Endothelial cell of umbilical vein (primary cell): ENCODE data around the gene COL5A1. TPM values are rescaled to one million over a fixed set of nuclear protein-coding genes. Genes with fewer than 3 reads are reported as not detected.

ENCODE experiments used
- BruUV-seq: library from RNA; stranded (reverse); fragments of 400-500 nt; replicated peaks from 2 replicates; lab custom pipeline; 2021; lab: Mats Ljungman, UMichigan
- CTCF ChIA-PET: fragments of 300-600, 350-600 bp; sonication (Branson Sonifier 250); formaldehyde crosslinking; loops from one replicate; lab custom pipeline; 2021; ENCODE audit warnings: antibody characterized with exemption, inconsistent platforms; lab: Charles Lee
- POLR2A ChIA-PET: fragments of 300-600, 350-600 bp; sonication (Branson Sonifier 250); formaldehyde crosslinking; loops from one replicate; lab custom pipeline; 2021; ENCODE audit warnings: antibody characterized with exemption, inconsistent platforms; lab: Charles Lee
- DNase-seq: peaks from one replicate; pipeline ENCODE4 v3.0.0-alpha.2; 2011; ENCODE audit warnings: low read depth, low spot score
- FAIRE-seq: peaks from 2 replicates; lab custom pipeline; 2011; peaks lifted over from hg19 to GRCh38; lab: Jason Lieb, UNC
- H2AFZ ChIP-seq: 2 replicates; pipeline ENCODE4 v1.6.0; 2012; ENCODE audit warnings: low read depth, low read length, control low read depth, inconsistent platforms
- H3K27ac ChIP-seq: 2 replicates; pipeline ENCODE4 v1.5.1; 2011; ENCODE audit warnings: low read depth, mild to moderate bottlenecking, control low read depth, low read length, moderate library complexity; ENCODE audit not compliant: insufficient read depth
- H3K27me3 ChIP-seq, 2 experiments: 2 replicates each; pipeline versions ENCODE4 v1.6.0 to v1.6.1; 2011; ENCODE audit warnings: low read length in 2 of 2, mixed read lengths in 1 of 2; ENCODE audit not compliant: control insufficient read depth in 2 of 2, insufficient read depth in 2 of 2
- H3K36me3 ChIP-seq, 2 experiments: 2 replicates in 1 of 2; 3 replicates in 1 of 2; pipeline ENCODE4 v1.5.1; 2011; ENCODE audit warnings: low read length in 2 of 2, mild to moderate bottlenecking in 1 of 2, moderate library complexity in 1 of 2; ENCODE audit not compliant: control insufficient read depth in 2 of 2, insufficient read depth in 2 of 2; ENCODE audit errors: extremely low read depth in 1 of 2
- H3K4me1 ChIP-seq: 3 replicates; pipeline ENCODE4 v1.5.1; 2011; ENCODE audit warnings: mild to moderate bottlenecking, low read length; ENCODE audit not compliant: control insufficient read depth, insufficient read depth; ENCODE audit errors: extremely low read depth
- H3K4me2 ChIP-seq: 2 replicates; pipeline ENCODE4 v1.6.1; 2011; ENCODE audit warnings: low read length, control low read depth, mixed read lengths; ENCODE audit not compliant: insufficient read depth
- H3K4me3 ChIP-seq, 3 experiments: fragments of 200-600 bp in 1 of 3; sonication (generic), shearing (Covaris generic) in 1 of 3; replicated peaks in 1 of 3; 2 replicates each; pipeline ENCODE4 v1.5.1; 2011 to 2016; ENCODE audit warnings: control low read depth in 3 of 3, low read length in 3 of 3, mild to moderate bottlenecking in 2 of 3, inconsistent platforms in 1 of 3, low read depth in 1 of 3, moderate library complexity in 1 of 3; ENCODE audit not compliant: insufficient read depth in 1 of 3
- H3K79me2 ChIP-seq: 2 replicates; pipeline ENCODE4 v1.6.0; 2012; ENCODE audit warnings: low read length, inconsistent platforms; ENCODE audit not compliant: control insufficient read depth, insufficient read depth
- H3K9ac ChIP-seq: replicated peaks from 2 replicates; pipeline ENCODE3; 2011; ENCODE audit warnings: low read length, control low read depth; ENCODE audit not compliant: insufficient read depth; ENCODE audit errors: extremely low read depth
- H3K9me1 ChIP-seq: replicated peaks from 3 replicates; pipeline ENCODE4 v1.6.0; 2011; ENCODE audit warnings: mild to moderate bottlenecking, low read length; ENCODE audit not compliant: control insufficient read depth, insufficient read depth; ENCODE audit errors: extremely low read depth
- H3K9me3 ChIP-seq: replicated peaks from 2 replicates; pipeline ENCODE4 v1.5.1; 2012; ENCODE audit warnings: low read length, inconsistent platforms; ENCODE audit not compliant: control insufficient read depth, insufficient read depth
- H4K20me1 ChIP-seq: replicated peaks from 2 replicates; pipeline ENCODE3; 2011; ENCODE audit warnings: mild to moderate bottlenecking, low read length; ENCODE audit not compliant: control insufficient read depth, insufficient read depth; ENCODE audit errors: extremely low read depth
- CTCF ChIP-seq, 2 donors: IDR thresholded peaks; 1 replicate in 1 of 2; 2 replicates in 1 of 2; pipeline ENCODE4 v1.5.1; 2011; ENCODE audit warnings: low read length in 2 of 2, mild to moderate bottlenecking in 2 of 2, moderate library complexity in 2 of 2, control low read depth in 1 of 2, inconsistent platforms in 1 of 2, low read depth in 1 of 2; ENCODE audit not compliant: insufficient read depth in 1 of 2; ENCODE audit errors: extremely low read depth in 1 of 2
- EZH2 ChIP-seq: IDR thresholded peaks from 2 replicates; pipeline ENCODE4 v1.6.1; 2012; ENCODE audit warnings: borderline replicate concordance, low read depth, mild to moderate bottlenecking, moderate library complexity, low read length, inconsistent platforms; ENCODE audit not compliant: severe bottlenecking
- FOS ChIP-seq: IDR thresholded peaks from 2 replicates; pipeline ENCODE4 v1.6.1; 2011; ENCODE audit warnings: mild to moderate bottlenecking, low read length, moderate library complexity, borderline replicate concordance; ENCODE audit not compliant: insufficient read depth
- GATA2 ChIP-seq: IDR thresholded peaks from 2 replicates; pipeline ENCODE4 v1.7.0; 2011; ENCODE audit warnings: low read depth, mild to moderate bottlenecking, moderate library complexity, mixed read lengths, low read length; ENCODE audit not compliant: insufficient read length, insufficient read depth
- JUN ChIP-seq: IDR thresholded peaks from 2 replicates; pipeline ENCODE4 v1.6.1; 2011; ENCODE audit warnings: borderline replicate concordance, low read depth; ENCODE audit not compliant: insufficient read length, insufficient read depth
- MAX ChIP-seq: IDR thresholded peaks from 2 replicates; pipeline ENCODE4 v1.6.1; 2011; ENCODE audit not compliant: insufficient read depth, insufficient read length
- MYC ChIP-seq: IDR thresholded peaks from one replicate; pipeline ENCODE4 v1.6.1; 2011; ENCODE audit warnings: mild to moderate bottlenecking, low read depth, low read length
- POLR2A ChIP-seq: IDR thresholded peaks from 2 replicates; pipeline ENCODE4 v1.6.1; 2012; ENCODE audit warnings: low read depth, mild to moderate bottlenecking, control low read depth, low read length
- POLR2AphosphoS5 ChIP-seq: IDR thresholded peaks from 2 replicates; pipeline ENCODE4 v1.6.1; 2012; ENCODE audit warnings: low read depth, mild to moderate bottlenecking, control low read depth, low read length, moderate library complexity; ENCODE audit not compliant: insufficient read depth
- dilution Hi-C: fragments of 300-500 bp; cut with MboI; formaldehyde crosslinking; loops from one replicate; pipeline ENCODE4 v1.15.0; 2019; ENCODE audit warnings: low sequenced_read_pairs; ENCODE audit not compliant: extremely low pct_ligation_motif_present
- intact Hi-C: fragments of 100-400 bp; cut with micrococcal nuclease; formaldehyde crosslinking; loops from one replicate; pipeline ENCODE4 v1.10.0; 2022
- polyA plus RNA-seq, 4 experiments: library from polyadenylated mRNA; depleted of rRNA in 3 of 4; stranded (reverse) in 3 of 4; unstranded in 1 of 4; fragments of >200 nt; gene quantifications; 2 replicates each; pipeline versions ENCODE4 v1.2.1 to v1.2.3, GENCODE V29; 2011 to 2012; ENCODE audit warnings: missing spikeins in 1 of 4
- total RNA-seq: library from RNA; stranded (reverse); gene quantifications from 2 replicates; pipeline ENCODE4 v1.2.3, GENCODE V29; 2021

COL5A1 gene
- total and polyA plus RNA-seq, 2 donors (not counting 3 experiments of a cell fraction or from before 2014, with no cell fraction given): 97.4 to 175 TPM

DNA sequence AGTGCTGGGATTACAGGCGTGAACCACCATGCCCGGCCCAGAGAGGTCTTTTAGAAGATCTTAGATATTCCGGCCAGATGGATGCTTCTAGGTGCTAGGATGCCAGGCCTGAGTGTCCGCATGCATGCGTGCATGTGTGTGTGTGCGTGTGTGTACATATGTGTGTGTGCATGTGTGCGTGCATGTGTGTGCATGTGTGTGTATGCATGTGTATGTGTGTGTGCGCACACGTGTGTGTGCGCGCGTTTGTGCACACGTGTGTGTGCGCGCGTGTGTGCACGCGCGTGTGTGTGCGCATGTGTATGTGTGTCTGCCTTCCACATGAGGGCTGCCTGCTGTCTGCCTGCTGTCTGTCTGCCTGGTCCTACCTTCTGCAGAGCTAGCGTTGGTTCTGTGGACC lies 151.0 kb downstream of the COL5A1 start:
- Histone ChIP-seq H2AFZ (no peak overlapping the region), H3K9ac (no peak overlapping the region), H3K36me3 (peaks cover 0 to 14% of the 10 kb centered on the region in 2 experiments), H3K27me3 (no peaks in the 10 kb centered on the region), H3K4me1 (no peaks in the 10 kb centered on the region), H3K27ac (no peak overlapping the region), H3K4me2 (no peak overlapping the region), H3K9me3 (no peaks in the 10 kb centered on the region), H3K9me1 (no peaks in the 10 kb centered on the region), H4K20me1 (no peaks in the 10 kb centered on the region), H3K4me3 (no peak overlapping the region), H3K79me2 (no peaks in the 10 kb centered on the region)
- POLR2A ChIA-PET: no interaction called here
- DNase-seq (no peak), FAIRE-seq (no peak)
- BruUV-seq: no TSS peak
- intact Hi-C loops: no loop called here
- CTCF ChIA-PET: no interaction called here
- dilution Hi-C loops: no loop called here
- no peak for TF ChIP-seq GATA2
- TF ChIP-seq FOS: no peak
- TF ChIP-seq CTCF (IDR thresholded peaks at IDR 0.05; ENCODE audit: extremely low read depth in 1 of 2, insufficient read depth in 1 of 2, low read depth in 1 of 2, low read length in 2 of 2): no peak
- no peak for TF ChIP-seq POLR2AphosphoS5
- TF ChIP-seq MYC: no peak
- TF ChIP-seq JUN: no peak
- no peak for TF ChIP-seq MAX
- no peak for TF ChIP-seq EZH2
- no peak for TF ChIP-seq POLR2A
